NCI-H774 (cell line): ENCODE data around the gene FAS.

Source experiments
- DNase-seq: peaks from one replicate; lab custom pipeline; 2025; lab: John Stamatoyannopoulos, UW

FAS gene

DNA sequence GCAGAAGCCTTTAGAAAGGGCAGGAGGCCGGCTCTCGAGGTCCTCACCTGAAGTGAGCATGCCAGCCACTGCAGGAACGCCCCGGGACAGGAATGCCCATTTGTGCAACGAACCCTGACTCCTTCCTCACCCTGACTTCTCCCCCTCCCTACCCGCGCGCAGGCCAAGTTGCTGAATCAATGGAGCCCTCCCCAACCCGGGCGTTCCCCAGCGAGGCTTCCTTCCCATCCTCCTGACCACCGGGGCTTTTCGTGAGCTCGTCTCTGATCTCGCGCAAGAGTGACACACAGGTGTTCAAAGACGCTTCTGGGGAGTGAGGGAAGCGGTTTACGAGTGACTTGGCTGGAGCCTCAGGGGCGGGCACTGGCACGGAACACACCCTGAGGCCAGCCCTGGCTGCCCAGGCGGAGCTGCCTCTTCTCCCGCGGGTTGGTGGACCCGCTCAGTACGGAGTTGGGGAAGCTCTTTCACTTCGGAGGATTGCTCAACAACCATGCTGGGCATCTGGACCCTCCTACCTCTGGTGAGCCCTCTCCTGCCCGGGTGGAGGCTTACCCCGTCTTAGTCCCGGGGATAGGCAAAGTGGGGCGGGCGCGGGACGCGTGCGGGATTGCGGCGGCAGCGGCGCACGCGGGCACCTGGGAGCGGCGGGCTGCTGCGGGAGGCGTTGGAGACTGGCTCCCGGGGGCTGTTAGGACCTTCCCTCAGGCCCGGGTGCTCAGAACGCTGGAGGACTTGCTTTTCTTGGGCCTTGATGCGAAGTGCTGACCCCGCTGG is at the start of gene FAS:
Gene FAS (plus strand): TSS at position 415 of the 777 bp plus-strand sequence. CDS start 79 bp downstream, at position 494.
- DNase-seq: no peak

DNA sequence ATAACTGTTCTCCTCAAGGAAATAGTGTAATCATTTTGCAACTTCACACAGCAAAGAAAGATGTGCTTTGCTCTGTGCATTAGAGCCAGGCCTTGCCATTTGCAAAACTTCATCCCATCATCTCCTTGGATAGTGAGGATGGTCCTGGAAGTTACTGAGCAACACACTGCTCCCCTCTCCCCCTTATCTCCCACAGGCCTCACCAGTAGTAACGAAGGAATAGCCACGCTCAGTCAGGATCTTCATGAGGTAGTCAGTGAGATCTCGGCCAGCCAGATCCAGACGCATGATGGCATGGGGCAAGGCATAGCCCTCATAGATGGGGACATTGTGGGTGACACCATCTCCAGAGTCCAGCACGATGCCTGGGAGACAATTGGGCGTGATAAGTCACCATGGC is 49.6 kb upstream of the FAS start:
- DNase-seq: no peak

DNA sequence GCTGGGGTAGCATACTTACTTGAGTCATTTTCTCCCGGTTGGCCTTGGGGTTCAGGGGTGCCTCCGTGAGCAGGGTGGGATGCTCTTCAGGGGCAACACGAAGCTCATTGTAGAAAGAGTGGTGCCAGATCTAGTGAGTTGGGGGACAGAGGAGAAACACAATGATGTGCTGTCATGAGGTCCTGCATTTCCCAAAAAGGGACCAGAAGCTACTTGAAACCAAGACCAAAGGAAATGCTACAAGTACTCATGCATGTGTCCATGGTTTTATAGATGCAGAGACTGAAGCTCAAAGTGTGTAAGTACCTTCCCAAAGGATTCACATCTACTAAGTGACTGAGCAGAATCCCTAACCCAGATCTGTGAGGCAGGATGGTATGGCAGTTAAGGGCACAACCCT is 46.8 kb upstream of the FAS start:
- no peak for DNase-seq

DNA sequence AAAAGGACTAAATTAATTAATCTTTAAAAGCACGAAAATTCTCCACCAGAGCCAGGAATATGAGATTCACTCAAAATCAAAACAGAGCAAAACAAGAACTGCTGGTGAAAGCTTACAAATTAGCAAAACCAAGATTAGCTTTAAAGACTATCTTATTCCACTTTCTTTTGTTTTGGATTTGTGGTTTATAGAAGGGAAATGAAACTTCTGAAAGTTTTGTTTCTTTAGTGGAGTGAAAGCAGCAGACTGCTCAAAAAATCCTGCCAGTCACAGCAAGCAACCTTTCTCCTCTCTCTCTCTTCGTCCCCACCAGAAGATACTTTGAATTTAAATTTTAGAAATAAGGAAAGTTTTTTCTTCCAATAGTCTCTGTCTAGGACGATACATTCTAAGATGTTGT is 45.8 kb upstream of the FAS start:
- no peak for DNase-seq

DNA sequence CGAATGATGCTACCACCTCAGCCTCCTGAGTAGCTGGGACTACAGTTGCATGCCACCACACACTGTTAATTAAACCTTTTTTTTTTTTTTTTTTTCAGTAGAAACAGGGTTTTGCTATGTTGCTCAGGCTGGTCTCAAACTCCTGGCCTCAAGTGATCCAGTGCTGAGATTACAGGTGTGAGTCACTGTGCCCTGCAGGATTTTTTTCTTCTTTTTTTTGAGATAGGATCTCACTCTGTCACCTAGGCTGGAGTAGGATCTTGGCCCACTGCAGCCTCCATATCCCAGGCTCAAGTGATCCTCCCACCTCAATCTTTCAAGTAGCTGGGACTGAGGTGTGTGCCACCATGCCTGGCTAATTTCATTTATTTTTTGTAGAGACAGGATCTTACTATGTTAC is 44.4 kb upstream of the FAS start:
- no peak for DNase-seq

DNA sequence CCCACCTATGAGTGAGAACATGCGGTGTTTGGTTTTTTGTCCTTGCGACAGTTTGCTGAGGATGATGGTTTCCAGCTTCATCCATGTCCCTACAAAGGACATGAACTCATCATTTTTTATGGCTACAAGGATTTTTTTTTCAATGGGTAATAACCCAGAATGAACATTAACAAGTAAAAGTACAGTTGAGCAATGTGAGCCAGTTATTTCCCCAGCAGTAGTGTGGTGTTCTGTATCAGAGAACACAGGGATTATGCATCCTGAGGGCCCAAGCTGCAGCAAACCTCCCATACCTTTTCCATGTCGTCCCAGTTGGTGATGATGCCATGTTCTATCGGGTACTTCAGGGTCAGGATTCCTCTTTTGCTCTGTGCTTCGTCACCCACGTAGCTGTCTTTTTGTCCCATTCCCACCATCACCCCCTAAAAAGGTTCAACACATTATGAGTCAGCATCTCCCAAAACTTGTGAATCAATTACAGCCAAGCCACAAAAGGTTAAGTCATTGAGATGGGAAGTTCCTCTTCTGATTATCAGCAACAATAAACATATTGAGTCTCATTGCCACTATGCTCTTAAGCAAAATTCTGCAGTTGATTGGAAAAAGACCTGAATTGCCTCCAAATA is 43.5 kb upstream of the FAS start:
- no peak for DNase-seq

DNA sequence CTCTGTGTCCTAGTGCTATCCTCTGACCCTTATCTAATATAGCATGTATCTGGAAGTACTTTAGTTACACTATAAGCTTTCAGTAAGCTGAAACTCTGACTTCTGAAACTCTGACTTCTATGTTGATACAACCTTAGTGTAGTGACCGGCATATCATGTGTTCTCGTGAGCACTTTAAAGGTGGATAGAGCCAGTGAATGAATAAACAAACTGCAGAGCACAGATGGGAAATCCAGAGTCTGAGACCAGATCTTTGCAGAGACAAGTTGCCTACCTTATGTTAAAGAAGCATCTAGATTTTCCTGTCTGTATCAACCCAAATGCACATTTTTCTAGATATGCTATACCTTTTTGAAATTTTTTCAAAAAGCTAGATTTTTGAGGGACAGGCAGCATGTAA is 41.5 kb upstream of the FAS start:
- no peak for DNase-seq

DNA sequence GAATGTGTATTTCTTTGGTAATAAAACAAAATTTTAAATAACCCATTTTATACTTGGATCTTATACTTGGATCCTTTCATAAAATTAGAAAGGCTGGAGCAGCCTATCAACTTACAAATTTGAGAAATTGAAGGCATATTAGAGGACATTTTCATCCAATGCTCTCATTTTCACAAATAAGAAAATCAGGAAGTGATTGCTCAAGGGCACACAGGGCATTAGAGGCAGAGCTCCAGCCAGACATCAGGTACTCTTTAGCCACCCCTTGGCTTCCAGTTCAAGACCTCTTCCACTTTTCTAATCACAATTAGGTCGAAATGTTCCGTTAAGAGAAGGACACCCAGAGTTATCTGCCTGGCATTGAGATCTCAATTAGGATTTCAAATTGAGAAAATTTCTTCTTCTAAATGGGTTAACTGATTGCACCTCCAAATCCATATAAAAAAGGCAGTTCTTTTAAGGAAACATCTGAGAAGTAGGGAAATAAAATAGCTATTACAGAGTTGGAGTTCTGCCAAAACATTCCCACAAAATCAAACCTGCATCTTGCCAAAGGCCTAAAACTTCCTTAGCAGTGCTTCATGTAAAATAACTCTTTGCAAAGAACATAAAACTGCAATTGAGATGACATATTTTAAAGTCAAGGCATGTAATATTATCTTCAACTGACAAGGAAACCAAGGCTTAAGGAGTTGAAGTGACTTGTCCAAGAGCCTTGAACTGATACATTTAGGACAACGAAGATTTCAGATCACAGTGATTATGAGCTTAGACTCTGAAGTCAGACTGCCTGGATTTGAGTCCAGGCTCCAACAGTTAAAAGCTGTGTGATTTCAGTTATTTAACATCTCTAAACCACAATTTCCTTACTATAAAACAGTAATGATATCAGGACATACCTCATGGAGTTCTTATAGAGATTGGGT is 40.4 kb upstream of the FAS start:
- DNase-seq: no peak

DNA sequence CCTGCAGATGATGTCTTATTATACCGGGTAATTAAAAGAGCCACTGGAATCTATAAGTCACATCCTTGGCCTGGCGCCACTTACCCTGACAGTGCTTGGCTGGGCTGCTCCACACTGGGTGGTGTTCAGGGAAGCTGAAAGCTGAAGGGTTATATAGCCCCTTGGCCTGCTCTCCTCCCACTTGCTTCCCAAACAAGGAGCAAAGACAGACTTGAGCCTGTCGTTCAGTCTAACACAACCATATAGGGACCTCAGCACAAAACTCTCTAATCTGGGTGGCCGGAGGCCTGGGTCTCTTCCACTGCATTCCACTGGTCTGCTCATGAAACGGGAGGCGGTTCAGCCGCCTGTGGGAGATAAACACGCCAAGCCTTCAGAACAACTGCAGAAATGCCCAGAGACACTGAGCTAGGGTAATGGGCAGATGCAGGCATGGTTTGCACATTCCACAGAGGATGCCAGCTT is 37.9 kb upstream of the FAS start, which contains the start of gene ACTA2:
Gene ACTA2 (minus strand): TSS at position 127 of the 465 bp plus-strand sequence. CDS start 3,843 bp downstream, outside the sequence.
- DNase-seq: no peak

DNA sequence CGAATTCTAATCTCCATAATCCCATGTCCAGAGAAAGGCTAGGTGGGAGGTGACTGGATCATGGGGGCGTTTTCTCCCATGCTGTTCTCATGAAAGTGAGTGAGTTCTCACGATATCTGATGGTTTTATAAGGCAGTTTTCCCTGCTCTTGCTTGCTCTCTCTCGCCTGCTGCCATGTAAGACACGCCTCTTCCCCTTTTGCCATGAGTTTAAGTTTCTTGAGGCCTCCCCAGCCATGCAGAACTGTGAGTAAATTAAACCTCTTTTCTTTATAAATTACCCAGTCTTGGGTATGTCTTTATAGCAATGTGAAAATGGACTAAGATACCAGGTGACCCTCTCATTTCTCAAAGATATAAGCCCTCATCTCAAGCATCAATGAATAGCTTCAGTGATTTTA is 36.9 kb upstream of the FAS start:
- DNase-seq: no peak

DNA sequence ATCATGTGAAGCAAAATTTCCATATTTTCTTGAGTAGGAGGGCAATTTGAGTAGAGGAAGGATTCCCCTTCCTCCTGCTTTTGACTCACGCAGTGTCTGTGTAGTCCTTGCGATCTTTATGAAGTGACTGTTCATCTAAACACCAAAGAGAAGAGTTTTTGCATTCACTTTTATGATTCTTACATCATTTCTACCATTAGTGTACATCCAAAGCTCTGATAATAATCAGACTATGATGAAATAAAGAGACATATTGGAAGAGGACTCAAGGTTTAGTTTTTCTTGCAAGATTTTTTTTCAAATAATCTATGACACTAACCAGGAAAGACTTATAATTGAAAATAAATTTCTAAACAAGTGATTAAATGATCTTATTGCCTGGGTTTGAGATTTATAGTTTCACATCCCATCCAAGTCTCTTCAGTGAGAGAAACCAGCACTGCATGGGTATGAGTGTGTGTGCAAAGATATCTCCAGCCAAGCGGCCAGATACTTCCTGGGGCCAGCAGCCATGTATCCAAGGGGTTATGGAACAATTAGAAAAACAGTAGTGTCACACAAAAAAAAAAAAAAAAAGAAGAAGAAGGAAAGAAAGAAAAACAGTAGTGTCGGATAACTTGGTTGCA is 36.0 kb upstream of the FAS start:
- DNase-seq: no peak

DNA sequence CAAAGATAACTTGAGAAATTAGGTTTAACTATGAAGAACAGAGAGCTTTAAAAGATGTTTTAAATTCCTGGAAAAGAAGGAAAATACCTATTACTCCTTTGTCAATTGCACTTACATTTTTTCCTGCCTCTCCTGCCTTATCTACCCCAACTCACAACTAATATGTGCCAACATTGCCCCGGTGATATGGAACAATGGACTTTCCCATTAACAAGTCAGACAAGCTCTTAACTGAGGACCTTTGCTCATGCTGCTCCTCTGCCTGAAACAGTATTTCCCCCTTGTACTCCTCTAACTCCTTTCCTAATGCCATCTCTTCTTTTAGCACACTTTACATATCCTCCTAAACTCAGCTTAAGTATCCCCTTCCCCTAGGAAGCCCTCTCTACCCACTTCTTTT is 33.2 kb upstream of the FAS start:
- DNase-seq: no peak

DNA sequence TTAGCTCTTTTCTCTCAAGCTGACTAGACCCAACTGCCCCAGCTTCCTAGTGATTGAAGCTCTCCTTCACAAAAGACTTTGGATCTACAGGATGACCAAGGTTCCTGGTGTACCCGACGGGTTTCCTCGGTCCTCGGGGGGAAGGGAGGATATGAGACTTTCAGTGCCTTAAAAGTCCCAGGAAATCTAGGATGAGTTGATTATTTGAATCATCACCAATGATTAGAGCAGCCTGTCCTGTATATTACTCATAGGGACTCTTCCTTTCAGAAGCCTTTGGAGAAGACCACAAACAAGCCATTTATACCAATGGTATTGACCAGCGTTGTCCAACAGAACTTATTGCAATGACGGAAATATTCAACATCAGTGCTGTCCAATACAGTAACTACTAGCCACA is 31.9 kb upstream of the FAS start:
- no peak for DNase-seq

DNA sequence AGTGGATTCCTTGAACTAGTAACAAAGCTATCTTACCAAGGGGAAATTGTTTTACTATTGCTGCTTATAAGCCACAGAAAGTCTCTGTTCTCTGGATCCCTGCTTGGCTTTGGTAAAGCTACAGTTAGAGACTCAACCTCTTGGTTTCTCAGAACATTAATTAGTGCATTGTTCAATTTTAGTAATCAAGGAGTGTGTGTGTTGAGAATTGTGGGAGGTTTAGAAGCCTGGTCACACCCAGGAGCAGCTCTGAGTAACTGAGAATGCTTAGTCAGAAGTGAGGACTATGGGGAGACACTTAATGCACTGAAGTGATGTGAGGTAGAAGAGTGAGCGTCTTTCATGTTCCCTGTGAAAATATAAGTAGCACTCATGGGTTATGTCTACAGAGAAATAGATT is 29.8 kb upstream of the FAS start:
- no peak for DNase-seq

DNA sequence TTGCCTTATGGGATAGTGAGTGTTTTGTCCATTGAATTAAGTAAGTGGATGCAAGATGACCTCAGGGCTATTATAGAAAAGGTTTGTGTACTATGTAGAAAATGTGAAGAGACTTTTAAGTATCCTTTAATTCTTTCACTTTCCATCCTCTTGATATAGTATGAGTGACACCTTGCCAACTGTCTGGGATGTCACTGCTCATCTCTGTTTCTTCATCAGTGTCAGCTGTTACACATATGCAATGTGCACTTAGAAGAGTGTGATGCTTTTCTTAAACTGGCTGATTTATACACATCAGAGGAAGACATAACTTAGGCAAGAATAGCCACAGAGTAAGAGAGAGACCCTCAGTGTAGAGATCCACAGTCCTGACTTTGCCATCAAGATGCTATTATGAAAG is 29.3 kb upstream of the FAS start:
- no peak for DNase-seq

DNA sequence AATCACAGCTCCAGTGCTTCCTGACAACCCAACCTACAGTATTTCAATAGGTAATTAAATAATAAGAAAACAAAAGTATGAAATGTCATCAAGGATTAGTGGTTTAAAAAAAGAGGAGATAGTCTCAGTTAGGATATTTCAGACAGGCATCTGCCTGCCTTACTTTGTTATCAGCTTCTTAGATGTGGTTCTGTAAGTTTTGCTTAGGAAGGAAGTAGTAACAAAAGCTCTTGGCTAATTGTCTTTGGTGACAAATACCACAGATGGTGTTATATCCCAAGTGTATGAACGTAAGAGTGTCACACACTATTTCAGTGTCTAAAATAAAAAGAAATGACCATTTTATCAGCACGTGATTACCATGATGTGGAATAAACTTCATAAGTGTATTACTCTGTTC is 28.3 kb upstream of the FAS start:
- no peak for DNase-seq

DNA sequence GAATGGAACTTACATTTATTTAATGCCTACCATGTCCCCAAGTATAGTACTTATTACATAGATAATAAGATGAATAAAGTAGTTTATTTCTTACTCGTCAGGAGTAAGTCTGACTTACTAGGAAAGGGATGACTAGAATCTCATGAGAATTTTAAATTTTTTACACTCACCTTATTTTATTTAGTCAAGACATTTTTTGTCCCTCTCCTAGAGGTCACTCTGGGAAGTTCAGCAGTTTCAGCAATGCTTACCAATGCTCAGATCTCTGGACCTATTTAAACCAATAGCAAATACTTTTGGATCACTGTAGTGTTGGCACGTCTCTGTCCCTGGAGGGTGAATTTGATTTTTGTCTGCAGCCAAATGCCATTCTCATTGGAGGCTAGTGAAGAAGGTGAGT is 27.3 kb upstream of the FAS start:
- no peak for DNase-seq

DNA sequence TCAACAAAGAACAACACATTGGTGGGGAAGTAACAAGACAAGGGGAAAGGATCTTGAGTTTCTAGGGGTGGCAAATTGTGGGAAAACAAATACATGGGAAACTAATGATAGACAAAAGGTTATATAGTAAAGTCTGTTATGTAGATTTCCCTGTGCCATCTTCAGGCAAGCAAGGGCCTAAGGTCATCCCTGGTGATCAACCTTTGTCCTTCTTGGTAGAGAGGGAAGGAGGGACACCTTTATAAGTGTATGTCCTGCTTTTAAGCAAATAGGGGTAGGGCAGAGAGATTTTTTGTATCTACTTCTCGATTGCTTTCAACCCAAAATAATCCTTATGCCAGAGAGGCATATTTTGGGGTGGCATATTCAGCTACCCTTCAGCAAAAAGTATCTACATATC is 26.2 kb upstream of the FAS start:
- no peak for DNase-seq

DNA sequence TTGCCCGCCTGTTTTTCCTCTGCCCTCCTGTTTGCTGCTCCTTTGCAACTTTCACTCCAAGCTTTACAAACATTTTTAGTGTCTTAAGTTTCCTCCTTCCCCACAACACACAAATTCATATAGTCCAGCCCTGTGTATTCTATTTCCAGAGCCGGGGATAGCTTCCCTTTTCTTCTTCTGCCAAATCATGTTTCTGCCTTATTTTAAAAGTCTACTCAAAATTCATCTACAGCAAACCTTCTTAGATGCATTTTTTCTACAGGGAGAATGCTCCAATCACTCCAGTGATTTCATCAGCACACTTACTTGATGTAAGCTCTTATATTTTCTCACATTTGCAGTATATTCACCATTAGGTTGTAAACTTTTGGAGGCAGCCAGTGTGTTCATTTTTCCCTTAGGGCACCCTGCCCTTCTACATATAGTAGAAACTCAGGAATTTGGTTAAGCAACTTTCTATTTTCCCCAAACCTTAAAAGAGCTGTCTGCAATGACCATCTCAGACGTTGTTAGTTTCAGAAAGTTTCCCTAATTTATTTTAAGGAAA is 25.7 kb upstream of the FAS start:
- no peak for DNase-seq

DNA sequence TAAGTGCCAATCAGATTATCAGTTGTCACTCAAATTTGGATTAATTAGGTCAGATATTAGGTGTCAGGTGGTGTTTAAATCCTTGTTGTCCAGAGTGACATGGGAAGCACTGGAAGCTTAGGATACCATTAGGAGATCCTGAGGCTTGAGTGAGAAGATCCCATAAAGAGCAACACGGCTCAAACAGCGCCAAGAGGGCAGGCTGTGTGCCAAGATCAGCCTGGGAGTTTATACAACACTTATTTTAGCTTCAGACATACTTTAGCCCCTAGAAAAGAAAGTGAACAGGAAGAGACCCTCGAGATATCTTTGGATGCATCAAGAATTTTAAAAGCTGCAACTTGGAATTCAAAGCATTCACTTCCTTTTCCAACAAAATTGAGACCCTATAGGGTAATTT is 23.8 kb upstream of the FAS start:
- no peak for DNase-seq

DNA sequence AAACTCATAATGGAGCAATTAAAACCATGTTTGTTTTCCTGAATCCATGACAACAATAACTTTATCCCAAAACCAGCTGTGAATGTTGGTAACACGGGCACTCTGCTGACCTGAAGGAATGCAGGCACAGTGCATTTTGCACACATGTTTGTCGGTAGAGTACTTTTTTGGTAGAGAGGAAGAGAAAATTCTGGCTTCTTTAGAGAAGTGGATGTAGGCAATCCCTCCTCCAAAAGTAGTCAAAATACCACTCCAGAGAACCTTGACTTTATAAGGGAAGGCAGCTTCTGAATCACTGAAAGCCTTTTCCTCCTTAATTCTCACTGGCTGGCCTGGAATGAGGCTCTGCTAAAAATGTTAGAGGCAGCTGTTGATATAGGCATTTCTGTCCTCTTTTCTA is 22.2 kb upstream of the FAS start:
- DNase-seq: no peak
